Embryonic facial prominence (tissue), 1 donor: Measurements from ENCODE around the gene ZNF207.
"Not testable (repeated sequence)": the region's sequence is repeated elsewhere in the genome, so short reads cannot be mapped to it uniquely, and the experiment has no call there.

Experiments used
- DNase-seq: peaks from one replicate; pipeline ENCODE4 v3.0.0-alpha.2; 2016; ENCODE audit errors: extremely low spot score

ZNF207 gene

GRCh38 chr17:32335046-32335445, 14.9 kb upstream of the ZNF207 start:
- DNase-seq, result no peak

GRCh38 chr17:32335687-32336086, 14.3 kb upstream of the ZNF207 start:
- DNase-seq, result no peak

- DNase-seq, result no peak
Measured at GRCh38 chr17:32341141-32341856, 8.7 kb upstream of the ZNF207 start.

- peak; percentile 54 for DNase-seq
Measured at GRCh38 chr17:32341857-32342602, 7.9 kb upstream of the ZNF207 start, which contains the start of gene C17orf75. TSS of gene C17orf75 (minus strand) at chr17:32342173. CDS start at chr17:32342139, 34 bp downstream.

- no peak for DNase-seq
Measured at GRCh38 chr17:32342603-32343325, 7.2 kb upstream of the ZNF207 start.

- no peak for DNase-seq
Measured at GRCh38 chr17:32345951-32346600, 3.9 kb upstream of the ZNF207 start.

- DNase-seq, result no peak
Measured at GRCh38 chr17:32348483-32348800, 1.5 kb upstream of the ZNF207 start.

- DNase-seq, result no peak
Measured at GRCh38 chr17:32349503-32349853, 479 bp upstream of the ZNF207 start.

- peak; percentile 52 for DNase-seq
Measured at GRCh38 chr17:32350666-32351418, 885 bp downstream of the ZNF207 start.

GRCh38 chr17:32352734-32353133, 2.8 kb downstream of the ZNF207 start:
- not testable (repeated sequence) for DNase-seq

GRCh38 chr17:32355649-32356377, 5.9 kb downstream of the ZNF207 start:
- no peak for DNase-seq

GRCh38 chr17:32356378-32356743, 6.4 kb downstream of the ZNF207 start:
- DNase-seq, result no peak

GRCh38 chr17:32356750-32357149, 6.8 kb downstream of the ZNF207 start:
- no peak for DNase-seq

- no peak for DNase-seq
Measured at GRCh38 chr17:32357615-32358014, 7.7 kb downstream of the ZNF207 start.

GRCh38 chr17:32361270-32361669, 11.3 kb downstream of the ZNF207 start:
- no peak for DNase-seq

- DNase-seq, result no peak
Measured at GRCh38 chr17:32370426-32370825, 20.5 kb downstream of the ZNF207 start.

GRCh38 chr17:32382526-32383223, 32.7 kb downstream of the ZNF207 start:
- DNase-seq, result no peak

- no peak for DNase-seq
Measured at GRCh38 chr17:32383926-32384434, 34.0 kb downstream of the ZNF207 start.

- no peak for DNase-seq
Measured at GRCh38 chr17:32385121-32385520, 35.2 kb downstream of the ZNF207 start.

GRCh38 chr17:32385971-32386370, 36.0 kb downstream of the ZNF207 start:
- DNase-seq, result no peak
